SK-N-SH treated with all-trans-retinoic acid at 6 μM for 48 hours (cell line): ENCODE results near the gene MYADM.

ENCODE experiments used
- ZFP3 ChIP-seq: fragments of 250-450 bp; sonication (Bioruptor Pico); IDR thresholded peaks from 2 replicates; pipeline ENCODE4 v1.5.0; 2020; ENCODE audit warnings: mild to moderate bottlenecking, moderate library complexity
- ZNF565 ChIP-seq: fragments of 450-650 bp; formaldehyde crosslinking; conservative IDR thresholded peaks from 2 replicates; pipeline ENCODE4 v1.5.0; 2020; ENCODE audit warnings: low read depth, mild to moderate bottlenecking, moderate library complexity
- TF ChIP-seq, protein P1 (sequence below): fragments of 250-450 bp; sonication (Bioruptor Pico); IDR thresholded peaks from 2 replicates; pipeline ENCODE4 v1.5.1; 2021; ENCODE audit warnings: mild to moderate bottlenecking, moderate library complexity

DNA sequence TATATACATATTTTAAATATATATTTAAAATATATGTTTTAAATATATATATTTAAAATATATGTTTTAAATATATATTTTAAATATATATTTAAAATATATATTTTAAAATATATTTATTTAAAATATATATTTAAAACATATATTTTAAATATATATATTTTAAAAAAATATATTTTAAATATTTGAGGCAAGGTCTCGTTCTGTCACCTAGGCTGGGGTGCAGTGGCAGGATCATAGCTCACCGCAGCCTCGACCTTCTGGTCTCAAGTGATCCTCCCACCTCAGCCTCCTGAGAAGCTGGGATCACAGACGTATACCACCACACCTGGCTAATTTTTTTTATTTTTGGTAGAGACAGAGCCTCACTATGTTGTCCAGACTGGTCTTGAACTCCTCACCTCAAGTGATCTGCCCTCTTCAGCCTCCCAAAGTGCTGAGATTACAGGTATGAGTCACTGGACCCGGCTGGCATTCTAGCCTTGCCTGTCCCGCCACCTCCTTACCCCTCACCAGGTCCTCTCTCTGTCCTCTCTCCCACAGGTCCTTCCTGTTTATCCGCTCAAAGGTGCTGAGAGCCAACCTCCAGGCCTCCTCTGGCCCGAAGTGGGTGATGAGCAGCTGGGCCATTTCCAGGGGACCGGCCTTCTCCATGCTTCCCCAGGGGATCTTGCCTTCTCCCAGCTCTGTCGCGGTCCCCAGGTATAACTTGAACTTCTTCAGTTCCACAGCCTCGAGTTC, 44.1 kb upstream of the MYADM start:
- TF ChIP-seq ZNF565 (CRISPR knock-in tag) (no peak), ZFP3 (CRISPR knock-in tag) (no peak)
- TF ChIP-seq, protein P1, sequence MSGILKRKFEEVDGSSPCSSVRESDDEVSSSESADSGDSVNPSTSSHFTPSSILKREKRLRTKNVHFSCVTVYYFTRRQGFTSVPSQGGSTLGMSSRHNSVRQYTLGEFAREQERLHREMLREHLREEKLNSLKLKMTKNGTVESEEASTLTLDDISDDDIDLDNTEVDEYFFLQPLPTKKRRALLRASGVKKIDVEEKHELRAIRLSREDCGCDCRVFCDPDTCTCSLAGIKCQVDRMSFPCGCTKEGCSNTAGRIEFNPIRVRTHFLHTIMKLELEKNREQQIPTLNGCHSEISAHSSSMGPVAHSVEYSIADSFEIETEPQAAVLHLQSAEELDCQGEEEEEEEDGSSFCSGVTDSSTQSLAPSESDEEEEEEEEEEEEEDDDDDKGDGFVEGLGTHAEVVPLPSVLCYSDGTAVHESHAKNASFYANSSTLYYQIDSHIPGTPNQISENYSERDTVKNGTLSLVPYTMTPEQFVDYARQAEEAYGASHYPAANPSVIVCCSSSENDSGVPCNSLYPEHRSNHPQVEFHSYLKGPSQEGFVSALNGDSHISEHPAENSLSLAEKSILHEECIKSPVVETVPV (CRISPR knock-in tag), result no peak
